ENCODE data around the gene ZNF282.

GRCh38 chr7:149166630-149167352, 28.6 kb upstream of the ZNF282 start:
- TF ChIP-seq CTCF (IDR thresholded peaks at IDR 0.05) (no peak), POLR2A (IDR thresholded peaks at IDR 0.05) (no peak)

Data from tibial nerve (tissue), 3 donors.